GM21825 (cell line): ENCODE results near the gene MMP24OS.

Experiments
- ATAC-seq: cut with Tn5 transposase; IDR thresholded peaks from one replicate; pipeline ENCODE4 v1.9.1; 2021; ENCODE audit warnings: mild to moderate bottlenecking, moderate library complexity; ENCODE audit not compliant: unreplicated experiment

Gene MMP24OS

DNA sequence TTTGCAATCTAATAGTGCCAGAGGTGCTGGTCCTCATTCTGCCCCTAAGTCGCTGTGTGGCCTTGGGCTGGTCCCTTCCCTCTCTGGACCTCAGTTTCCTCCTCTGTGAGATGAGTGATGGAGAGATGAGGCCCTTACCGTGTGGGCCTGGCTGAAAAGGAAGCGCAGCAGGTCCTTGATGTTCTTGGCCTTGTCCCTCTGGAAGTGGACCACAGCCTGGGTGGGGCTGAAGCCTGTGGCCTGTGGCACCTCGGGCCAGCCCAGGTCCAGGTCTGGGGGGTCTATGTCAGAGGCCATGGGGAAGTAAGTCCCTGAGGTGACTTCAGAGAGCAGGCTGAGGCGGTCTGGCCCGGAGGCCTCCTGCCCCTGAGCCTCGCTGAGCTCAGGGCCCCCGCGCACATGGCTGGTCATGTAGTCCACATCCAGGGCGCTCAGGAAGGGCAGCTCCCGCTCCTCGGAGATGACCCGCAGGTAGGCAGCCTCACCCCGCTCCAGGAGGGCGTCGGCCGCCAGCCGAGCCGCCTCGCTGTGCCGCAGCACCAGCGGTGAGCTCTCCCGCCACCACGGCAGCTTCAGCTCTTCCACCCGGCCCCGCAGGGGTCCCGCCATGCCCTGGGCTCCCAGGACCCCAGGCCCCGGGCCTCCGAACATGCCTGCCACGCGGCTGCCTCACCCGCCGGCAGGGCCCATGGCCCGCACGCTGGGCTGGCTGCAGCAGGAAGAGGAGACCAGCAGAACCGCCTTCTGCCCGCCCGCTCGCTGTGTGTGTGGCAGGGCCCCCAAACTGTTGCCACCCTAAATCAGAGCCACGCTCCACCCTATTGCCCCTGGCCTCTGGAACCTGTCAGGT lies 14.0 kb upstream of the MMP24OS start, which contains the start of gene FAM83C:
FAM83C (minus strand) TSS at position 772 of the 850 bp plus-strand sequence; CDS start at position 651, 121 bp downstream.
- no peak for ATAC-seq

GRCh38 chr20:35290887-35291417 lies 13.0 kb upstream of the MMP24OS start:
- no peak for ATAC-seq

- no peak for ATAC-seq
These were observed 12.4 kb upstream of the MMP24OS start for GRCh38 chr20:35290186-35290886.

DNA sequence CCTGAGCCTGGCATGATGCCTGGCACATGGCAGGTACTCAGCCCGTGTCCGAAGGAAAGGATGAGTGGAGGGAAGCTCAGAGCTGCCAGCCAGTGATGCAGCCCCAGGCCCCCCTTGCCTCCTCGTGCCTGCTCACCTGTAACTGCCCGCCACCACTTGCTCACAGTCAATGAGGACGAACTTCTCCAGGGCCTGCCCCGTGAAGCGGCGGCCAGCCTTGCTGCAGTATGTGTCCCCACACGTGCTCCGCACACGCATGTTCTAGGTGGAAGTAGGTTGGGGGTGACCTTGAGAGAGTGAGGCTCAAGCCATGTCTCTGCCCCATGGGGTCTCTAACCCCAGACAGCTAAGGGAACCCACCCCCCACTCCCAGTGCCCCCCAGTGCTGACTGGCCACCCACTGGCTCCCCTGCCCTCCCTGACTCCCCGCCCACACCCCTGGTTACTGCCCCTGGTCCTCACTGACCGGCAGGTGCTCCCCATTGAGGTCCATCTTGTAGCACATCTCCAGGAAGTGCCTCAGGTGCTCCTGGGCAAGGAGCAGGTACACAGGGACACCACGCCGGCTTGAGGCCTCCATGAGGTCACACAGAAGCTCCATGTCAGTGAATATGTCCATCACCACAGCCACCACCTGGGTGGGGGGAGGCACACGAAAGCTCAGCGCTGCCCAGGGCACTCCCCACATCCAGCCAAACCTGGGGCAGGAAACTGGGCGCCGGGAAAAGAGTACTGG lies 10.6 kb upstream of the MMP24OS start:
- ATAC-seq: no peak

GRCh38 chr20:35287509-35288324 lies 9.8 kb upstream of the MMP24OS start:
- no peak for ATAC-seq

- no peak for ATAC-seq
These were observed 9.1 kb upstream of the MMP24OS start for GRCh38 chr20:35286899-35287508.

- no peak for ATAC-seq
These were observed 8.4 kb upstream of the MMP24OS start for GRCh38 chr20:35286077-35286898.

- no peak for ATAC-seq
These were observed 7.8 kb upstream of the MMP24OS start for GRCh38 chr20:35285806-35286076.

DNA sequence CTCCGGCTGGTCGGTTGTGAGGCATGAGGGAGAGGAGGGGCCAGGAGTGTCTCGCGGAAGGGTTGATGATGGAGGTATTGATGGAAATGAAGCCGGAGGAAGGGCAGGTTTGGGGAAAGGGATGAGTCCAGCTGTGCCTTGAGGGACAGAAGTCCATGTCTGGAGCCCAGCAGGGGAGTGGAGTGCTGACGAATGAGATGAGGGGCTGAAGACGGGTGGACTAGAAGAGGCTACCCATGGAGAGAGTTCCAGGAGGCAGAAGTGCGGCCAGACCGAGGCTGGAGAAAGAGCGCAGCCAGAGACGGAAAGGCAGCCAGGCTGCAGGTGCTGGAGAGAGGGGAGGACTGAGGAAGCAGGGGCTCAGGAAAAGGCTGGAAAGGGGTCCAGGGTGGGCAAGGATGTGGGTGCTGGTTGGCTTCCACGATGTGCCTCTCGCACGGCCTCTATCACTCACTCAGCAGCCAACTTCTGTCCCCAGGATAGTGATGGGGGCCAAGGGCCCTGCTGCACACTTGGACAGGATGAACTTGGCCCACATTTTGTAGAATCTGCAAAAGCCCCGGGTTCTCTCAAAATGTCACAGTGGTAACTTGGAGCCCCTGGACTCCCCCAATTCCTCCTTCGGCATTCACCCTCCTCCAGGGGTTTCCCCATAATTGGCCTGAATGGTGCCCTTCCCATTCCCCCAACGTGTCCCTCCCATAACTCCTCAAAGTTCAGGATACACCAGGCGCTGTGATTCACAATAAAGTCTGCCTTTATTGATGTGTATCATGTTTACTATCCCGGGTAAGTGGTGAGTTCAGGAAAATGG lies 7.3 kb upstream of the MMP24OS start:
- ATAC-seq: no peak

- no peak for ATAC-seq
These were observed 6.5 kb upstream of the MMP24OS start, which contains the start of gene EIF6 for GRCh38 chr20:35284267-35284991. TSS of gene EIF6 (minus strand) at chr20:35284772. CDS start at chr20:35284487, 285 bp downstream.

- ATAC-seq: no peak
These were observed 5.7 kb upstream of the MMP24OS start for GRCh38 chr20:35283441-35284266.

GRCh38 chr20:35281506-35282101 lies 3.7 kb upstream of the MMP24OS start:
- no peak for ATAC-seq

DNA sequence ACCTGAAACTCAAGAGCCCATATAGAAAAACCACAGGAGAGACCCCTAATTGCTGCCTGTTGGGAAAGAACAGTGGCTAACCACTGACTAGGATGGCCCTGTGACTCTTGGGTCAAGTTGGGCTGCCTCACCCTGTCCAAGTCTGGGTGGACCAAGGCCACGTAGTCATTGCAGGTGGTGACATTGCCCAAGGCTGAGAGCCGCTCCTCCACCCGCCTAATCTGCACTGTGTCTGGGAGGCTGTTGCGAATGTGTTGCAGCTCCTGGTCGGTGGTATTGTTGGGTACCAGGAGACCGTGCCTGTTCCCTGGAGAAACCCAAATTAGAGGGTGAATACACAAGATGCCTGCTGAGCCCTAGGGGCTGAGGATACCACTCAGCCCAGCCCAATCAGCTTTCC lies 2.6 kb upstream of the MMP24OS start:
- ATAC-seq: no peak

- no peak for ATAC-seq
These were observed 1.7 kb upstream of the MMP24OS start for GRCh38 chr20:35279533-35280174.

GRCh38 chr20:35279040-35279439 lies 1.1 kb upstream of the MMP24OS start:
- no peak for ATAC-seq

DNA sequence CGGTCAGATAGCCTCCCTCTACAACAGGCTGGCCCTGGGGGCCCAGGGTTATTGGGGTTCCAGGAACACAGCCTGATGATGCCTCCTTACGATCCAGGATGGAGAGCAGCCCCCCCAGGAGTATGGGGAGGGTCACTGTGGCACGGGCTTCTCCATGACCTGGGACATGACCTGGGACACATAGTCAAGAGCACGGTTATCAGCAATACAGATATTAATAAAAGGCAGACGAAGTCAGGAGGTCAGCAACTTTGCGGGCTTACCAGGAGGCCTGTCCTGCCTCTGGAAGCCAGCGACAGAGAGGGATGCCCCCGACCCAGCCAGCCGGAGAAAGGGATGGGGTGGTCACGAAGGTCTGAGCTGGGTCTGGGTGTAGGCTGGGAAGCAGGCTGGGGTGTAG lies 795 bp downstream of the MMP24OS start:
- no peak for ATAC-seq
